ENCODE measurements around the gene GRIN2C.

GRCh38 chr17:74796211-74796610 lies 63.5 kb downstream of the GRIN2C start:
- no peak for TF ChIP-seq POLR2A (IDR thresholded peaks at IDR 0.05)
- TF ChIP-seq, protein P1, sequence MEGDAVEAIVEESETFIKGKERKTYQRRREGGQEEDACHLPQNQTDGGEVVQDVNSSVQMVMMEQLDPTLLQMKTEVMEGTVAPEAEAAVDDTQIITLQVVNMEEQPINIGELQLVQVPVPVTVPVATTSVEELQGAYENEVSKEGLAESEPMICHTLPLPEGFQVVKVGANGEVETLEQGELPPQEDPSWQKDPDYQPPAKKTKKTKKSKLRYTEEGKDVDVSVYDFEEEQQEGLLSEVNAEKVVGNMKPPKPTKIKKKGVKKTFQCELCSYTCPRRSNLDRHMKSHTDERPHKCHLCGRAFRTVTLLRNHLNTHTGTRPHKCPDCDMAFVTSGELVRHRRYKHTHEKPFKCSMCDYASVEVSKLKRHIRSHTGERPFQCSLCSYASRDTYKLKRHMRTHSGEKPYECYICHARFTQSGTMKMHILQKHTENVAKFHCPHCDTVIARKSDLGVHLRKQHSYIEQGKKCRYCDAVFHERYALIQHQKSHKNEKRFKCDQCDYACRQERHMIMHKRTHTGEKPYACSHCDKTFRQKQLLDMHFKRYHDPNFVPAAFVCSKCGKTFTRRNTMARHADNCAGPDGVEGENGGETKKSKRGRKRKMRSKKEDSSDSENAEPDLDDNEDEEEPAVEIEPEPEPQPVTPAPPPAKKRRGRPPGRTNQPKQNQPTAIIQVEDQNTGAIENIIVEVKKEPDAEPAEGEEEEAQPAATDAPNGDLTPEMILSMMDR (IDR thresholded peaks at IDR 0.05): no peak
